Measurements from ENCODE around the gene TOP2A.

DNA sequence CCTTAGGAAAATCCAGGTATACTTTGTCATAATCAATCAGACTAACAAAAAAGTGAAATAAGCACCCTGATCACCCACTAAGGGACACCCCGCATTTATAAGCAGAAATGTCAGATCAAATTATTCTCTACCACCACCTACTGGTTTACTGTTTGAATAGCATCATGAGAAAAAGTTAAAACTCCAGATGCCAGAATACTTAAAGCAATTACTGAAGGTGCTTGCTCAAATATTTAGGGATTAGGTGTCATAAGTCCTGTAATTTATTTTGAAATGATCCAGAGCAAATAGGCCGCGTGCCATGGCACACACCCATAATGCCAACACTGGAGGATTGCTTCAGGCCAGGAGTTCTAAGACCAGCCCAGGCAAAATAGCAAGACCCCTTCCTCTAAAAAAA is 2.3 kb downstream of the TOP2A start:
- TF ChIP-seq POLR2AphosphoS5 (IDR thresholded peaks at IDR 0.05) (no peak), EP300 (IDR thresholded peaks at IDR 0.05) (no peak)
- TF ChIP-seq, protein P1, sequence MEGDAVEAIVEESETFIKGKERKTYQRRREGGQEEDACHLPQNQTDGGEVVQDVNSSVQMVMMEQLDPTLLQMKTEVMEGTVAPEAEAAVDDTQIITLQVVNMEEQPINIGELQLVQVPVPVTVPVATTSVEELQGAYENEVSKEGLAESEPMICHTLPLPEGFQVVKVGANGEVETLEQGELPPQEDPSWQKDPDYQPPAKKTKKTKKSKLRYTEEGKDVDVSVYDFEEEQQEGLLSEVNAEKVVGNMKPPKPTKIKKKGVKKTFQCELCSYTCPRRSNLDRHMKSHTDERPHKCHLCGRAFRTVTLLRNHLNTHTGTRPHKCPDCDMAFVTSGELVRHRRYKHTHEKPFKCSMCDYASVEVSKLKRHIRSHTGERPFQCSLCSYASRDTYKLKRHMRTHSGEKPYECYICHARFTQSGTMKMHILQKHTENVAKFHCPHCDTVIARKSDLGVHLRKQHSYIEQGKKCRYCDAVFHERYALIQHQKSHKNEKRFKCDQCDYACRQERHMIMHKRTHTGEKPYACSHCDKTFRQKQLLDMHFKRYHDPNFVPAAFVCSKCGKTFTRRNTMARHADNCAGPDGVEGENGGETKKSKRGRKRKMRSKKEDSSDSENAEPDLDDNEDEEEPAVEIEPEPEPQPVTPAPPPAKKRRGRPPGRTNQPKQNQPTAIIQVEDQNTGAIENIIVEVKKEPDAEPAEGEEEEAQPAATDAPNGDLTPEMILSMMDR (IDR thresholded peaks at IDR 0.05), result peak in 3 of 4 experiments; percentile 61 to 65 (median 64)

Data from gastroesophageal sphincter (tissue), 3 donors.